DMS79 (cell line): ENCODE data around the gene SS18.
"Not testable (repeated sequence)": the region's sequence is repeated elsewhere in the genome, so short reads cannot be mapped to it uniquely, and the experiment has no call there.

Source experiments
- DNase-seq: peaks from one replicate; lab custom pipeline; 2025; lab: John Stamatoyannopoulos, UW

The SS18 gene

GRCh38 chr18:26090130-26091046 is at the start of gene SS18:
SS18 (minus strand) TSS chr18:26090613; CDS start chr18:26090569, 44 bp downstream.
- peak; percentile 67 for DNase-seq

GRCh38 chr18:26135548-26135947 is 45.1 kb upstream of the SS18 start:
- DNase-seq = no peak

- no peak for DNase-seq
These were observed 43.7 kb upstream of the SS18 start for GRCh38 chr18:26134107-26134506.

GRCh38 chr18:26133652-26134051 is 43.2 kb upstream of the SS18 start, which contains the start of gene PSMA8:
PSMA8 (plus strand) TSS chr18:26133869; CDS start chr18:26133966, 97 bp downstream.
- DNase-seq = no peak

GRCh38 chr18:26128192-26128591 is 37.8 kb upstream of the SS18 start:
- not testable (repeated sequence) for DNase-seq

- no peak for DNase-seq
These were observed 37.4 kb upstream of the SS18 start for GRCh38 chr18:26127786-26128185.

GRCh38 chr18:26121994-26122393 is 31.6 kb upstream of the SS18 start:
- DNase-seq = not testable (repeated sequence)

GRCh38 chr18:26121476-26121875 is 31.1 kb upstream of the SS18 start:
- DNase-seq = no peak

GRCh38 chr18:26119246-26119645 is 28.8 kb upstream of the SS18 start:
- no peak for DNase-seq

- no peak for DNase-seq
These were observed 13.6 kb upstream of the SS18 start for GRCh38 chr18:26104035-26104434.

- no peak for DNase-seq
These were observed 13.2 kb upstream of the SS18 start for GRCh38 chr18:26103579-26103978.

GRCh38 chr18:26097563-26097962 is 7.2 kb upstream of the SS18 start:
- DNase-seq = no peak

GRCh38 chr18:26096852-26097251 is 6.4 kb upstream of the SS18 start:
- DNase-seq = no peak

- no peak for DNase-seq
These were observed 726 bp upstream of the SS18 start for GRCh38 chr18:26091047-26091630.

- no peak for DNase-seq
These were observed 902 bp downstream of the SS18 start for GRCh38 chr18:26089293-26090129.

GRCh38 chr18:26088487-26088886 is 1.9 kb downstream of the SS18 start:
- DNase-seq = no peak

GRCh38 chr18:26086959-26087358 is 3.5 kb downstream of the SS18 start:
- DNase-seq = no peak

GRCh38 chr18:26085056-26085455 is 5.4 kb downstream of the SS18 start:
- DNase-seq = no peak

GRCh38 chr18:26083099-26083498 is 7.3 kb downstream of the SS18 start:
- no peak for DNase-seq

- DNase-seq = no peak
These were observed 7.9 kb downstream of the SS18 start for GRCh38 chr18:26082475-26082874.

- DNase-seq = no peak
These were observed 16.2 kb downstream of the SS18 start for GRCh38 chr18:26074246-26074645.

- no peak for DNase-seq
These were observed 16.7 kb downstream of the SS18 start for GRCh38 chr18:26073758-26074157.
